Liver (tissue), 3 donors: ENCODE measurements around the gene CA5A.

Experiments
- HNF4A ChIP-seq, 2 donors: conservative IDR thresholded peaks; 2 replicates each; pipeline ENCODE4 v1.6.1; 2016; ENCODE audit warnings: antibody characterized with exemption in 2 of 2, mild to moderate bottlenecking in 2 of 2
- HNF4G ChIP-seq: IDR thresholded peaks from 2 replicates; pipeline ENCODE4 v1.6.1; 2016; ENCODE audit warnings: antibody characterized with exemption
- RAD21 ChIP-seq, 2 donors: IDR thresholded peaks; 2 replicates each; pipeline ENCODE4 v1.6.1; 2016; ENCODE audit warnings: antibody characterized with exemption in 2 of 2, mild to moderate bottlenecking in 2 of 2
- RXRA ChIP-seq, 2 donors: IDR thresholded peaks; 2 replicates each; pipeline ENCODE4 v1.6.1; 2017 to 2018; ENCODE audit warnings: antibody characterized with exemption in 2 of 2, mild to moderate bottlenecking in 1 of 2
- SP1 ChIP-seq: IDR thresholded peaks from 2 replicates; pipeline ENCODE4 v1.6.1; 2018; ENCODE audit warnings: antibody characterized with exemption, mild to moderate bottlenecking
- YY1 ChIP-seq: IDR thresholded peaks from 2 replicates; pipeline ENCODE4 v1.6.1; 2016; ENCODE audit warnings: antibody characterized with exemption, mild to moderate bottlenecking
- TF ChIP-seq, protein P1 (sequence below): fragments of 150-350 bp; IDR thresholded peaks from 2 replicates; pipeline ENCODE4 v1.5.1; 2017; ENCODE audit warnings: improper control_type of control experiment, low read depth, low read length; ENCODE audit not compliant: missing input control
- TF ChIP-seq, protein P2 (sequence below): IDR thresholded peaks from 2 replicates; pipeline ENCODE4 v1.6.1; 2016; ENCODE audit warnings: antibody characterized with exemption
- TF ChIP-seq, protein P3 (sequence below): IDR thresholded peaks from 2 replicates; pipeline ENCODE4 v1.6.1; 2016; ENCODE audit warnings: antibody characterized with exemption, mild to moderate bottlenecking
- TF ChIP-seq, protein P4 (sequence below): IDR thresholded peaks from 2 replicates; pipeline ENCODE4 v1.6.1; 2016; ENCODE audit warnings: antibody characterized with exemption
- donor health status: healthy.
- donor health status: healthy.

DNA sequence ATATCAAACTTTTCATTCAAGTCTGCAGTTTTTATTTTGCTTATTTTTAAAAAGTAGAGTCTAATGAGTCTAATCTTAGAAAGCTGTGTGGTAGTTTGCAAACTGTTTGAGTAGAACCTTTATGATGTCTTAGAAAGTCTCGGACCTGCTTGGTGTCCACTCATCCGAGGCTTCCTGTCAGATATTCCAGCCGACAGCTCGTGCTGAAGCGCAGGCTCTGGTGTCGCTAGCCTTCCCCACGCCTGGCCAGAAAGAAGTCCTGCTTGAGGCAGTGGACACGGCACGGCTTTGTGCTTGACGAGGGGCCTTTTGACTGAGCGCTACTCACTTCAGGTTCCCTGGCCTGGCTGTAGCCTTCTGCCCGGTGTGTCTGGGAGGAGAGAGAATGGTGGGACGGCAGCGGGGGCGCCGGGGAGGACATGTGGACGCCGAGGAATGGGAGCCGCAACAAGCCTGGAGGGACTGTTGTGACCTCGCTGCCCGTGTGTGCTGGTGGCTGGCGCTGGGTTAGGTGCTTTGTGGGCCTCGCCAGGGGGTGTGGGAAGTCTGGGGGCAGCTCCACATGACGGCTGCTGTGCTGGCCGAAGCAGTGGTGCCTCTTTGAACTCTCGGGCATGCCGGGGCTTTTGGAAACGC, 48.4 kb upstream of the CA5A start:
- TF ChIP-seq, protein P1, sequence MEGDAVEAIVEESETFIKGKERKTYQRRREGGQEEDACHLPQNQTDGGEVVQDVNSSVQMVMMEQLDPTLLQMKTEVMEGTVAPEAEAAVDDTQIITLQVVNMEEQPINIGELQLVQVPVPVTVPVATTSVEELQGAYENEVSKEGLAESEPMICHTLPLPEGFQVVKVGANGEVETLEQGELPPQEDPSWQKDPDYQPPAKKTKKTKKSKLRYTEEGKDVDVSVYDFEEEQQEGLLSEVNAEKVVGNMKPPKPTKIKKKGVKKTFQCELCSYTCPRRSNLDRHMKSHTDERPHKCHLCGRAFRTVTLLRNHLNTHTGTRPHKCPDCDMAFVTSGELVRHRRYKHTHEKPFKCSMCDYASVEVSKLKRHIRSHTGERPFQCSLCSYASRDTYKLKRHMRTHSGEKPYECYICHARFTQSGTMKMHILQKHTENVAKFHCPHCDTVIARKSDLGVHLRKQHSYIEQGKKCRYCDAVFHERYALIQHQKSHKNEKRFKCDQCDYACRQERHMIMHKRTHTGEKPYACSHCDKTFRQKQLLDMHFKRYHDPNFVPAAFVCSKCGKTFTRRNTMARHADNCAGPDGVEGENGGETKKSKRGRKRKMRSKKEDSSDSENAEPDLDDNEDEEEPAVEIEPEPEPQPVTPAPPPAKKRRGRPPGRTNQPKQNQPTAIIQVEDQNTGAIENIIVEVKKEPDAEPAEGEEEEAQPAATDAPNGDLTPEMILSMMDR, result no peak
- no peak for TF ChIP-seq SP1
- TF ChIP-seq, protein P2, sequence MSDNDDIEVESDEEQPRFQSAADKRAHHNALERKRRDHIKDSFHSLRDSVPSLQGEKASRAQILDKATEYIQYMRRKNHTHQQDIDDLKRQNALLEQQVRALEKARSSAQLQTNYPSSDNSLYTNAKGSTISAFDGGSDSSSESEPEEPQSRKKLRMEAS, result no peak
- no peak for TF ChIP-seq HNF4G
- TF ChIP-seq, protein P3, sequence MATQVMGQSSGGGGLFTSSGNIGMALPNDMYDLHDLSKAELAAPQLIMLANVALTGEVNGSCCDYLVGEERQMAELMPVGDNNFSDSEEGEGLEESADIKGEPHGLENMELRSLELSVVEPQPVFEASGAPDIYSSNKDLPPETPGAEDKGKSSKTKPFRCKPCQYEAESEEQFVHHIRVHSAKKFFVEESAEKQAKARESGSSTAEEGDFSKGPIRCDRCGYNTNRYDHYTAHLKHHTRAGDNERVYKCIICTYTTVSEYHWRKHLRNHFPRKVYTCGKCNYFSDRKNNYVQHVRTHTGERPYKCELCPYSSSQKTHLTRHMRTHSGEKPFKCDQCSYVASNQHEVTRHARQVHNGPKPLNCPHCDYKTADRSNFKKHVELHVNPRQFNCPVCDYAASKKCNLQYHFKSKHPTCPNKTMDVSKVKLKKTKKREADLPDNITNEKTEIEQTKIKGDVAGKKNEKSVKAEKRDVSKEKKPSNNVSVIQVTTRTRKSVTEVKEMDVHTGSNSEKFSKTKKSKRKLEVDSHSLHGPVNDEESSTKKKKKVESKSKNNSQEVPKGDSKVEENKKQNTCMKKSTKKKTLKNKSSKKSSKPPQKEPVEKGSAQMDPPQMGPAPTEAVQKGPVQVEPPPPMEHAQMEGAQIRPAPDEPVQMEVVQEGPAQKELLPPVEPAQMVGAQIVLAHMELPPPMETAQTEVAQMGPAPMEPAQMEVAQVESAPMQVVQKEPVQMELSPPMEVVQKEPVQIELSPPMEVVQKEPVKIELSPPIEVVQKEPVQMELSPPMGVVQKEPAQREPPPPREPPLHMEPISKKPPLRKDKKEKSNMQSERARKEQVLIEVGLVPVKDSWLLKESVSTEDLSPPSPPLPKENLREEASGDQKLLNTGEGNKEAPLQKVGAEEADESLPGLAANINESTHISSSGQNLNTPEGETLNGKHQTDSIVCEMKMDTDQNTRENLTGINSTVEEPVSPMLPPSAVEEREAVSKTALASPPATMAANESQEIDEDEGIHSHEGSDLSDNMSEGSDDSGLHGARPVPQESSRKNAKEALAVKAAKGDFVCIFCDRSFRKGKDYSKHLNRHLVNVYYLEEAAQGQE, result no peak
- no peak for TF ChIP-seq RXRA (IDR thresholded peaks at IDR 0.05)
- TF ChIP-seq RAD21 (IDR thresholded peaks at IDR 0.05), result no peak
- no peak for TF ChIP-seq YY1
- no peak for TF ChIP-seq HNF4A (conservative IDR thresholded peaks at IDR 0.05)
- TF ChIP-seq, protein P4, sequence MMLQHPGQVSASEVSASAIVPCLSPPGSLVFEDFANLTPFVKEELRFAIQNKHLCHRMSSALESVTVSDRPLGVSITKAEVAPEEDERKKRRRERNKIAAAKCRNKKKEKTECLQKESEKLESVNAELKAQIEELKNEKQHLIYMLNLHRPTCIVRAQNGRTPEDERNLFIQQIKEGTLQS, result no peak
